B cell (primary cell): Measurements from ENCODE around the gene PRUNE2. TPM values are rescaled to one million over a fixed set of nuclear protein-coding genes. Genes with fewer than 3 reads are reported as not detected.

Experiments used
- ATAC-seq: fragments of 200-7000 bp; cut with Tn5 transposase; one replicate; pipeline ENCODE4 v1.10.0; 2021; ENCODE audit warnings: low read depth, mild to moderate bottlenecking, moderate number of reproducible peaks, moderate library complexity
- CTCF ChIA-PET: fragments of 350-600 bp; sonication (Branson Sonifier 250); formaldehyde crosslinking; loops from one replicate; lab custom pipeline; 2021; ENCODE audit warnings: antibody characterized with exemption, inconsistent platforms; lab: Charles Lee
- POLR2A ChIA-PET: fragments of 350-600 bp; sonication (Branson Sonifier 250); formaldehyde crosslinking; loops from one replicate; lab custom pipeline; 2021; ENCODE audit warnings: antibody characterized with exemption; lab: Charles Lee
- DNase-seq: peaks from one replicate; pipeline ENCODE4 v3.0.0; 2013
- H2AFZ ChIP-seq: 2 replicates; pipeline ENCODE4 v1.6.1; 2012; ENCODE audit warnings: mild to moderate bottlenecking, low read depth, low read length; ENCODE audit not compliant: insufficient read depth, poor library complexity, severe bottlenecking
- H3K27ac ChIP-seq, 2 donors: 1 replicate in 1 of 2; 2 replicates in 1 of 2; pipeline ENCODE4 v1.5.1; 2012 to 2013; ENCODE audit warnings: low read length in 2 of 2, mild to moderate bottlenecking in 2 of 2, moderate library complexity in 1 of 2
- H3K27me3 ChIP-seq, 4 experiments: fragments of 200-600 bp in 1 of 4; sonication (generic) in 1 of 4; replicated peaks in 1 of 4; 1 replicate in 2 of 4; 2 replicates in 2 of 4; pipeline versions ENCODE4 v1.6.1 to v1.7.0; 2013 to 2016; ENCODE audit warnings: low read length in 3 of 4, mild to moderate bottlenecking in 2 of 4, mixed read lengths in 1 of 4, moderate library complexity in 1 of 4; ENCODE audit not compliant: insufficient read depth in 4 of 4, control insufficient read depth in 3 of 4; ENCODE audit errors: control extremely low read depth in 1 of 4
- H3K36me3 ChIP-seq, 2 experiments: replicated peaks in 1 of 2; 1 replicate in 1 of 2; 2 replicates in 1 of 2; pipeline versions ENCODE4 v1.6.1 to v1.7.1; 2013; ENCODE audit warnings: low read length in 1 of 2; ENCODE audit not compliant: insufficient read depth in 2 of 2, control insufficient read depth in 1 of 2; ENCODE audit errors: control extremely low read depth in 1 of 2, extremely low read depth in 1 of 2
- H3K4me1 ChIP-seq, 2 donors: fragments of 200-600 bp in 1 of 2; sonication (generic) in 1 of 2; 1 replicate in 1 of 2; 2 replicates in 1 of 2; pipeline versions ENCODE4 v1.5.1 to v1.6.1; 2013 to 2017; ENCODE audit warnings: low read length in 2 of 2; ENCODE audit not compliant: control insufficient read depth in 2 of 2, insufficient read depth in 2 of 2
- H3K4me2 ChIP-seq: replicated peaks from 2 replicates; pipeline ENCODE3; 2012; ENCODE audit warnings: mild to moderate bottlenecking, low read depth, low read length; ENCODE audit not compliant: poor library complexity, severe bottlenecking
- H3K4me3 ChIP-seq, 5 experiments: fragments of 200-600 bp in 1 of 5; sonication (generic) in 1 of 5; 1 replicate in 3 of 5; 2 replicates in 2 of 5; pipeline versions ENCODE4 v1.5.1 to v1.7.0; 2011 to 2016; ENCODE audit warnings: low read length in 4 of 5, mild to moderate bottlenecking in 4 of 5, low read depth in 2 of 5, control low read depth in 1 of 5, moderate library complexity in 1 of 5; ENCODE audit not compliant: insufficient read depth in 1 of 5; ENCODE audit errors: control extremely low read depth in 1 of 5, extremely low read depth in 1 of 5
- H3K79me2 ChIP-seq: fragments of 200-600 bp; sonication (generic); one replicate; pipeline ENCODE4 v1.6.0; 2016; ENCODE audit warnings: low read length; ENCODE audit not compliant: control insufficient read depth, insufficient read depth
- H3K9ac ChIP-seq: fragments of 200-600 bp; sonication (generic); 2 replicates; pipeline ENCODE4 v1.6.1; 2017; ENCODE audit warnings: mild to moderate bottlenecking, low read length, moderate library complexity
- H3K9me3 ChIP-seq, 3 donors: one replicate each; pipeline versions ENCODE4 v1.6.1 to v1.7.1; 2013; ENCODE audit warnings: low read length in 2 of 3; ENCODE audit not compliant: control insufficient read depth in 2 of 3, insufficient read depth in 1 of 3; ENCODE audit errors: control extremely low read depth in 1 of 3
- H4K20me1 ChIP-seq: 2 replicates; pipeline ENCODE4 v1.6.0; 2012; ENCODE audit warnings: mild to moderate bottlenecking, low read length; ENCODE audit not compliant: insufficient read depth, control insufficient read depth, poor library complexity, severe bottlenecking
- H3K27ac Mint-ChIP-seq: one replicate; pipeline ENCODE4 v1.8.0; 2021; ENCODE audit warnings: mixed read lengths
- H3K27me3 Mint-ChIP-seq: one replicate; pipeline ENCODE4 v1.8.0; 2021; ENCODE audit warnings: mixed read lengths
- H3K4me1 Mint-ChIP-seq: one replicate; pipeline ENCODE4 v1.8.0; 2021; ENCODE audit warnings: mixed read lengths
- H3K4me3 Mint-ChIP-seq: one replicate; pipeline ENCODE4 v1.8.0; 2021; ENCODE audit warnings: mixed read lengths
- H3K9me3 Mint-ChIP-seq: one replicate; pipeline ENCODE4 v1.8.0; 2022; ENCODE audit warnings: mixed read lengths; ENCODE audit not compliant: insufficient read depth
- CTCF ChIP-seq: fragments of 200-600 bp; IDR thresholded peaks from one replicate; pipeline ENCODE4 v1.8.0; 2022; ENCODE audit warnings: antibody characterized with exemption, mild to moderate bottlenecking
- EZH2 ChIP-seq: IDR thresholded peaks from 2 replicates; pipeline ENCODE4 v1.6.1; 2012; ENCODE audit warnings: borderline replicate concordance, low read depth, mild to moderate bottlenecking, moderate library complexity, low read length; ENCODE audit not compliant: insufficient read depth, poor library complexity, severe bottlenecking
- WGBS: methylation state at CpG from one replicate; pipeline ENCODE4 v1.1.5; 2013; ENCODE audit warnings: missing lambda C conversion rate; ENCODE audit not compliant: insufficient coverage; 5-methylcytosine and 5-hydroxymethylcytosine counted together
- intact Hi-C: fragments of 100-400 bp; cut with micrococcal nuclease; formaldehyde crosslinking; loops from one replicate; pipeline ENCODE4 v1.10.0; 2022
- polyA plus RNA-seq: library from polyadenylated mRNA; depleted of rRNA; stranded (reverse); fragments of >200 nt; gene quantifications from 2 replicates; pipeline ENCODE4 v1.2.3, GENCODE V29; 2012
- total RNA-seq, 2 donors: library from RNA; stranded (reverse); fragments of 120-200 nt in 1 of 2; gene quantifications; 1 replicate in 1 of 2; 2 replicates in 1 of 2; pipeline versions ENCODE4 v1.2.3 to v1.2.4, GENCODE V29; 2013 to 2022

The PRUNE2 gene
- total and polyA plus RNA-seq, 2 donors (not counting 1 experiment from before 2014, with no cell fraction given): 0.12 TPM; not detected in 1

- no peak overlapping the region for H3K4me3 ChIP-seq
- Mint-ChIP-seq H3K27me3 (peaks cover 3% of the 10 kb centered on the region), H3K4me3 (no peak overlapping the region), H3K9me3 (no peaks in the 10 kb centered on the region), H3K27ac (no peak overlapping the region), H3K4me1 (peaks cover 49% of the 10 kb centered on the region)
- ATAC-seq (no peak), DNase-seq (no peak)
- H3K9ac ChIP-seq: no peak overlapping the region
- POLR2A ChIA-PET: no interaction called here
- peaks cover 0 to 18% (median 8%) of the 10 kb centered on the region in 3 donors for H3K9me3 ChIP-seq
- no peaks in the 10 kb centered on the region for H4K20me1 ChIP-seq
- H2AFZ ChIP-seq: no peak overlapping the region
- H3K4me2 ChIP-seq: no peak overlapping the region
- H3K79me2 ChIP-seq: no peaks in the 10 kb centered on the region
- H3K27ac ChIP-seq: no peak overlapping the region
- H3K27me3 ChIP-seq: no peaks in the 10 kb centered on the region
- intact Hi-C loops: loop anchor here (5.0 kb wide), 1 partner anchor 79 kb away; no protein-coding TSS in a partner anchor
- TF ChIP-seq EZH2 (no peak), CTCF (no peak)
- peaks cover 34 to 37% of the 10 kb centered on the region in 2 donors for H3K4me1 ChIP-seq
- CTCF ChIA-PET: no interaction called here
- no peaks in the 10 kb centered on the region for H3K36me3 ChIP-seq
Observed at GRCh38 chr9:76573408-76573807, 332.5 kb downstream of the PRUNE2 start.

- ATAC-seq (no peak), DNase-seq (no peak)
- peak overlapping the region; percentile 49 for H3K4me3 Mint-ChIP-seq
- H3K9ac ChIP-seq: no peak overlapping the region
- intact Hi-C loops: loop anchor here (5.0 kb wide), 1 partner anchor 80 kb away; no protein-coding TSS in a partner anchor
- no peaks in the 10 kb centered on the region for H3K9me3 Mint-ChIP-seq
- H3K36me3 ChIP-seq: no peaks in the 10 kb centered on the region
- H3K27me3 ChIP-seq: no peaks in the 10 kb centered on the region
- H2AFZ ChIP-seq: no peak overlapping the region
- peaks cover 25 to 33% of the 10 kb centered on the region in 2 donors for H3K4me1 ChIP-seq
- no peak for TF ChIP-seq EZH2
- no peak for TF ChIP-seq CTCF
- no CpG with 5 or more reads among the region's 3 CpGs for WGBS
- H3K9me3 ChIP-seq: peaks cover 0 to 9% (median 8%) of the 10 kb centered on the region in 3 donors
- no peak overlapping the region for H3K27ac Mint-ChIP-seq
- no peaks in the 10 kb centered on the region for H3K79me2 ChIP-seq
- peak overlapping the region; percentile 70 for H3K4me2 ChIP-seq
- ChIA-PET CTCF (no interaction called here), POLR2A (no interaction called here)
- no peaks in the 10 kb centered on the region for H4K20me1 ChIP-seq
- H3K4me3 ChIP-seq: peak overlapping the region in 4 of 5 experiments; percentile 25 to 65 (median 56)
- H3K27ac ChIP-seq: no peak overlapping the region
- H3K4me1 Mint-ChIP-seq: peaks cover 41% of the 10 kb centered on the region
- no peaks in the 10 kb centered on the region for H3K27me3 Mint-ChIP-seq
Observed at GRCh38 chr9:76572151-76572550, 333.8 kb downstream of the PRUNE2 start.
